ENCODE results near the gene DDIT3. TPM values are rescaled to one million over a fixed set of nuclear protein-coding genes. Genes with fewer than 3 reads are reported as not detected.

The DDIT3 gene
- total and polyA plus RNA-seq, 4 donors: 31.0 to 74.7 (median 51.4) TPM

GRCh38 chr12:57467212-57467874, 53.0 kb downstream of the DDIT3 start:
- no peak for DNase-seq
- Histone ChIP-seq H3K4me1 (ENCODE audit: control insufficient read depth in 5 of 5, insufficient read depth in 5 of 5, low read length in 5 of 5) (peaks cover 0 to 8% (median 0%) of the 10 kb centered on the region in 5 donors), H3K27me3 (ENCODE audit: control insufficient read depth in 3 of 3, insufficient read depth in 3 of 3, low read length in 2 of 3) (no peaks in the 10 kb centered on the region), H3K9me3 (ENCODE audit: control insufficient read depth in 4 of 4, insufficient read depth in 3 of 4, low read length in 3 of 4) (no peaks in the 10 kb centered on the region), H3K4me3 (no peak overlapping the region), H3K9ac (ENCODE audit: insufficient read depth in 1 of 2, low read length in 2 of 2) (no peak overlapping the region), H3K27ac (ENCODE audit: low read depth in 1 of 2, low read length in 1 of 2) (no peak overlapping the region), H3K36me3 (ENCODE audit: control insufficient read depth in 4 of 4, insufficient read depth in 4 of 4, low read length in 4 of 4) (peaks cover 0 to 40% (median 16%) of the 10 kb centered on the region in 4 donors)
- 89% methylated on average over 12 of the region's 12 CpGs for WGBS, 2 donors
- TF ChIP-seq, protein P1, sequence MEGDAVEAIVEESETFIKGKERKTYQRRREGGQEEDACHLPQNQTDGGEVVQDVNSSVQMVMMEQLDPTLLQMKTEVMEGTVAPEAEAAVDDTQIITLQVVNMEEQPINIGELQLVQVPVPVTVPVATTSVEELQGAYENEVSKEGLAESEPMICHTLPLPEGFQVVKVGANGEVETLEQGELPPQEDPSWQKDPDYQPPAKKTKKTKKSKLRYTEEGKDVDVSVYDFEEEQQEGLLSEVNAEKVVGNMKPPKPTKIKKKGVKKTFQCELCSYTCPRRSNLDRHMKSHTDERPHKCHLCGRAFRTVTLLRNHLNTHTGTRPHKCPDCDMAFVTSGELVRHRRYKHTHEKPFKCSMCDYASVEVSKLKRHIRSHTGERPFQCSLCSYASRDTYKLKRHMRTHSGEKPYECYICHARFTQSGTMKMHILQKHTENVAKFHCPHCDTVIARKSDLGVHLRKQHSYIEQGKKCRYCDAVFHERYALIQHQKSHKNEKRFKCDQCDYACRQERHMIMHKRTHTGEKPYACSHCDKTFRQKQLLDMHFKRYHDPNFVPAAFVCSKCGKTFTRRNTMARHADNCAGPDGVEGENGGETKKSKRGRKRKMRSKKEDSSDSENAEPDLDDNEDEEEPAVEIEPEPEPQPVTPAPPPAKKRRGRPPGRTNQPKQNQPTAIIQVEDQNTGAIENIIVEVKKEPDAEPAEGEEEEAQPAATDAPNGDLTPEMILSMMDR (IDR thresholded peaks at IDR 0.05; ENCODE audit: control extremely low read depth, extremely low read depth): no peak
- ATAC-seq (ENCODE audit: insufficient read depth, low FRiP score): no peak

Small RNAs within 50 kb of the gene (small RNA-seq; reads per million reads assigned to genes)
- gene MIR616 (ENCODE audit: low replicate concordance): not detected

Other genes starting within 250 kb of the DDIT3 start
- 10 to 100 TPM; 41.9 to 60.7 TPM for gene R3HDM2, start 89.5 kb downstream of the DDIT3 start, total RNA-seq
- 10 to 100 TPM; 18.1 to 19.4 TPM for gene R3HDM2, start 89.5 kb downstream of the DDIT3 start, polyA plus RNA-seq
- not detected for gene INHBC, start 85.7 kb downstream of the DDIT3 start, total RNA-seq
- under 1 TPM in 1 of 2 donors, not detected in 1; 0.02 TPM for gene INHBC, start 85.7 kb downstream of the DDIT3 start, polyA plus RNA-seq
- under 1 TPM in 1 of 2 donors, not detected in 1; 0.12 TPM for gene INHBE, start 65.2 kb downstream of the DDIT3 start, total RNA-seq
- gene INHBE, start 65.2 kb downstream of the DDIT3 start, polyA plus RNA-seq: not detected
- gene GLI1, start 60.7 kb downstream of the DDIT3 start, total RNA-seq: 1 to 10 TPM; 2.4 to 5.7 TPM
- 1 to 10 TPM in 1 of 2 donors, under 1 TPM in 1; 0.74 to 1.7 TPM for gene GLI1, start 60.7 kb downstream of the DDIT3 start, polyA plus RNA-seq
- 10 to 100 TPM; 14.7 to 40.0 TPM for gene ARHGAP9, start 40.6 kb downstream of the DDIT3 start, total RNA-seq
- 10 to 100 TPM; 26.2 to 62.1 TPM for gene ARHGAP9, start 40.6 kb downstream of the DDIT3 start, polyA plus RNA-seq
- 100 to 1,000 TPM in 1 of 2 donors, 10 to 100 TPM in 1; 55.9 to 213 TPM for gene MARS1, start 32.4 kb downstream of the DDIT3 start, total RNA-seq
- 100 to 1,000 TPM in 1 of 2 donors, 10 to 100 TPM in 1; 95.0 to 156 TPM for gene MARS1, start 32.4 kb downstream of the DDIT3 start, polyA plus RNA-seq
- 100 to 1,000 TPM in 1 of 2 donors, 10 to 100 TPM in 1; 26.0 to 132 TPM for gene MBD6, start 2.3 kb upstream of the DDIT3 start, total RNA-seq
- 10 to 100 TPM; 36.7 to 42.4 TPM for gene MBD6, start 2.3 kb upstream of the DDIT3 start, polyA plus RNA-seq
- gene DCTN2, start 26.7 kb upstream of the DDIT3 start, total RNA-seq: 10 to 100 TPM; 78.3 to 90.1 TPM
- 100 to 1,000 TPM in 1 of 2 donors, 10 to 100 TPM in 1; 60.0 to 110 TPM for gene DCTN2, start 26.7 kb upstream of the DDIT3 start, polyA plus RNA-seq
- gene KIF5A, start 29.5 kb upstream of the DDIT3 start, total RNA-seq: under 1 TPM; 0.21 to 0.34 TPM
- gene KIF5A, start 29.5 kb upstream of the DDIT3 start, polyA plus RNA-seq: under 1 TPM; 0.05 to 0.06 TPM
- gene PIP4K2C, start 70.7 kb upstream of the DDIT3 start, total RNA-seq: 10 to 100 TPM; 19.3 to 42.2 TPM
- gene PIP4K2C, start 70.7 kb upstream of the DDIT3 start, polyA plus RNA-seq: 10 to 100 TPM; 13.7 to 22.3 TPM
- gene DTX3, start 84.3 kb upstream of the DDIT3 start, total RNA-seq: 10 to 100 TPM; 26.6 to 40.1 TPM
- 10 to 100 TPM; 13.9 to 23.2 TPM for gene DTX3, start 84.3 kb upstream of the DDIT3 start, polyA plus RNA-seq
- gene ARHGEF25, start 90.9 kb upstream of the DDIT3 start, total RNA-seq: 10 to 100 TPM; 12.3 to 23.0 TPM
- gene ARHGEF25, start 90.9 kb upstream of the DDIT3 start, polyA plus RNA-seq: 10 to 100 TPM in 1 of 2 donors, 1 to 10 TPM in 1; 7.8 to 10.4 TPM
- gene B4GALNT1, start 112.7 kb upstream of the DDIT3 start, total RNA-seq: 1 to 10 TPM in 1 of 2 donors, under 1 TPM in 1; 0.51 to 2.5 TPM
- gene B4GALNT1, start 112.7 kb upstream of the DDIT3 start, polyA plus RNA-seq: under 1 TPM; 0.53 to 0.93 TPM
- 100 to 1,000 TPM; 174 to 324 TPM for gene OS9, start 173.6 kb upstream of the DDIT3 start, total RNA-seq
- 100 to 1,000 TPM; 144 to 356 TPM for gene OS9, start 173.6 kb upstream of the DDIT3 start, polyA plus RNA-seq
- 1 to 10 TPM; 1.5 to 4.8 TPM for gene AGAP2, start 218.2 kb upstream of the DDIT3 start, total RNA-seq
- gene AGAP2, start 218.2 kb upstream of the DDIT3 start, polyA plus RNA-seq: 1 to 10 TPM; 1.4 to 4.4 TPM
- gene TSPAN31, start 224.5 kb upstream of the DDIT3 start, total RNA-seq: 10 to 100 TPM; 37.4 to 61.1 TPM
- gene TSPAN31, start 224.5 kb upstream of the DDIT3 start, polyA plus RNA-seq: 10 to 100 TPM; 32.4 to 54.9 TPM
- 100 to 1,000 TPM in 1 of 2 donors, 10 to 100 TPM in 1; 69.7 to 105 TPM for gene CDK4, start 231.8 kb upstream of the DDIT3 start, total RNA-seq
- gene CDK4, start 231.8 kb upstream of the DDIT3 start, polyA plus RNA-seq: 100 to 1,000 TPM in 1 of 2 donors, 10 to 100 TPM in 1; 75.1 to 115 TPM
- 10 to 100 TPM; 12.1 to 23.2 TPM for gene MARCHF9, start 234.6 kb upstream of the DDIT3 start, total RNA-seq
- 10 to 100 TPM; 13.7 to 31.1 TPM for gene MARCHF9, start 234.6 kb upstream of the DDIT3 start, polyA plus RNA-seq
- gene CYP27B1, start 246.6 kb upstream of the DDIT3 start, total RNA-seq: 1 to 10 TPM; 2.9 to 4.3 TPM
- gene CYP27B1, start 246.6 kb upstream of the DDIT3 start, polyA plus RNA-seq: 1 to 10 TPM; 1.7 to 5.8 TPM

Data from lung (tissue), 13 donors.